ENCODE measurements around the gene GSK3B. TPM values are rescaled to one million over a fixed set of nuclear protein-coding genes. Genes with fewer than 3 reads are reported as not detected.

The GSK3B gene
- total and polyA plus RNA-seq, 2 donors from 2014 or later, result 6.4 to 52.1 TPM

DNA sequence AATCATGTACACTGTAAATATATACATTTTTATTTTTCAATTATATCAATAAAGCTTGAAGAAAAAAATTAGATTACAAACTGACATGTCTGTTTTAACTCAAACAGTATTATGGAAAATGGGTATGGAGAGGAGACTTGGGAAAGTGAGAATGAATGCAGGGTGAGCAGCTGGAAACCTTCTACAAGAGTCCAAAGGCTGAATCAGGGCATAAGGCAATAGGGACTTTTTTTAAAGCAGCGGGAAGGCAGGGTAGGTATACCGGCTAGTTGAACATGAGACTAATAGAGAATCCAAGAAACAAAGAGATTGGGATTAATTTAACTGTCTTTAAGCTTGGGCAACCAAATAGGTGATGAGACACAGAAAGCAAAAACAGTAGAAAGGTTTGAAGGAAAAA lies 167.1 kb downstream of the GSK3B start:
- TF ChIP-seq, protein P1, sequence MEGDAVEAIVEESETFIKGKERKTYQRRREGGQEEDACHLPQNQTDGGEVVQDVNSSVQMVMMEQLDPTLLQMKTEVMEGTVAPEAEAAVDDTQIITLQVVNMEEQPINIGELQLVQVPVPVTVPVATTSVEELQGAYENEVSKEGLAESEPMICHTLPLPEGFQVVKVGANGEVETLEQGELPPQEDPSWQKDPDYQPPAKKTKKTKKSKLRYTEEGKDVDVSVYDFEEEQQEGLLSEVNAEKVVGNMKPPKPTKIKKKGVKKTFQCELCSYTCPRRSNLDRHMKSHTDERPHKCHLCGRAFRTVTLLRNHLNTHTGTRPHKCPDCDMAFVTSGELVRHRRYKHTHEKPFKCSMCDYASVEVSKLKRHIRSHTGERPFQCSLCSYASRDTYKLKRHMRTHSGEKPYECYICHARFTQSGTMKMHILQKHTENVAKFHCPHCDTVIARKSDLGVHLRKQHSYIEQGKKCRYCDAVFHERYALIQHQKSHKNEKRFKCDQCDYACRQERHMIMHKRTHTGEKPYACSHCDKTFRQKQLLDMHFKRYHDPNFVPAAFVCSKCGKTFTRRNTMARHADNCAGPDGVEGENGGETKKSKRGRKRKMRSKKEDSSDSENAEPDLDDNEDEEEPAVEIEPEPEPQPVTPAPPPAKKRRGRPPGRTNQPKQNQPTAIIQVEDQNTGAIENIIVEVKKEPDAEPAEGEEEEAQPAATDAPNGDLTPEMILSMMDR (IDR thresholded peaks at IDR 0.05; ENCODE audit: borderline replicate concordance, extremely low read depth, insufficient read depth), result no peak
- Histone ChIP-seq H3K27ac (ENCODE audit: low read depth in 2 of 2, low read length in 2 of 2) (no peak overlapping the region), H3K36me3 (ENCODE audit: control insufficient read depth in 2 of 3, insufficient read depth in 3 of 3, low read length in 3 of 3) (no peaks in the 10 kb centered on the region), H3K9me3 (ENCODE audit: control insufficient read depth in 2 of 3, insufficient read depth in 1 of 3, low read length in 3 of 3) (no peaks in the 10 kb centered on the region), H3K4me1 (ENCODE audit: control insufficient read depth in 2 of 3, insufficient read depth in 2 of 3, low read depth in 1 of 3, low read length in 3 of 3) (no peaks in the 10 kb centered on the region), H3K27me3 (ENCODE audit: control insufficient read depth, insufficient read depth, low read length) (no peaks in the 10 kb centered on the region), H3K4me3 (ENCODE audit: low read length in 3 of 3) (no peak overlapping the region), H3K9ac (ENCODE audit: low read length in 3 of 3) (no peak overlapping the region)
- FAIRE-seq (no peak), DNase-seq (no peak)
- intact Hi-C loops (cut with DNase I), result no loop called here

DNA sequence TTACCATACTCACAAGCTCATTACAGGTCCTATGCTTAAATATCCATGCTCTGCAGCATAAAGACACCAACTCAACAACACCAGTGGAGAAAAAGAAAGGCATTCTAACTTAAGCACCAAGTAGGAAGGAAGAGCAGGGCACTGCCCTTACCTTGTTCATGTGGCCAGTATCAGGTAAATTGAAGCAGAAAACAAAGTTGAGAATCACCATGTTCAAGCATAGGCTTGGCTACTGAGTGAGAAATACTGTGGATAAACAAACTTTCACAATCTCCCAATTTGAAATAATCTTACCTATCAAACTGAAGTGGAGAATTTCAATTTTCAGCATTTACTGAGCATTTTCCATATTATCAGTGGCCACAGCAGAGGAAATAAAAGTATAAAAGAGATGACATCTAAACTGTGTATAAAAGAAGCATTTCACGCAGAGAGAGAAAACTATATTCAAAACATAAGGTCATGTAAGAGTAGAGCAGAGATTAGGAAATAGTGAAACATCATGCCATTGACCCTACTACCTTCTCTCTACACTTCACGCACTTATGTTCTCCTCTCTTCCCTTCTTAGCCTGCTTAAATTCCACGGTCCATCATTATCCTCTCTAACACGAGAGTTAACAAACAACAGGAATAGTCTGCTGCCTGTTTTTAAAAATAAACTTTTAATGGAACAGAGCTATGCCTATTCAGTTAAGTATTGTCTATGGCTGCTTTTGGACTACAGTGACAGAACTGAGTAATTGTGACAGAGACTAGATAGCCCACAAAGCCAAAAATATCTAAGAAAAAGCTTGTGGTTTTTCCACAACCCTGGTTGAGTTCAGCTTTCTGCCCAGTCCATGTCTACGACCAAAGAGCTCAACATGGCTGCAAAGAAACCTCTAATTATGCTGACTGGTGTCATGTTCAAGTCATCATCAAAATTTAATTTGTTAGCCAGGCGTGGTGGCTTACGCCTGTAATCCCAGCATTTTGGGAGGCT lies 169.8 kb downstream of the GSK3B start:
- Histone ChIP-seq H3K9ac (ENCODE audit: low read length in 3 of 3) (no peak overlapping the region), H3K9me3 (ENCODE audit: control insufficient read depth in 2 of 3, insufficient read depth in 1 of 3, low read length in 3 of 3) (no peaks in the 10 kb centered on the region), H3K27ac (ENCODE audit: low read depth in 2 of 2, low read length in 2 of 2) (no peak overlapping the region), H3K36me3 (ENCODE audit: control insufficient read depth in 2 of 3, insufficient read depth in 3 of 3, low read length in 3 of 3) (no peaks in the 10 kb centered on the region), H3K27me3 (ENCODE audit: control insufficient read depth, insufficient read depth, low read length) (no peaks in the 10 kb centered on the region), H3K4me1 (ENCODE audit: control insufficient read depth in 2 of 3, insufficient read depth in 2 of 3, low read depth in 1 of 3, low read length in 3 of 3) (no peaks in the 10 kb centered on the region), H3K4me3 (ENCODE audit: low read length in 3 of 3) (no peak overlapping the region)
- DNase-seq (no peak), FAIRE-seq (no peak)
- TF ChIP-seq, protein P1 (IDR thresholded peaks at IDR 0.05; ENCODE audit: borderline replicate concordance, extremely low read depth, insufficient read depth), result no peak
- intact Hi-C loops (cut with DNase I), result no loop called here

DNA sequence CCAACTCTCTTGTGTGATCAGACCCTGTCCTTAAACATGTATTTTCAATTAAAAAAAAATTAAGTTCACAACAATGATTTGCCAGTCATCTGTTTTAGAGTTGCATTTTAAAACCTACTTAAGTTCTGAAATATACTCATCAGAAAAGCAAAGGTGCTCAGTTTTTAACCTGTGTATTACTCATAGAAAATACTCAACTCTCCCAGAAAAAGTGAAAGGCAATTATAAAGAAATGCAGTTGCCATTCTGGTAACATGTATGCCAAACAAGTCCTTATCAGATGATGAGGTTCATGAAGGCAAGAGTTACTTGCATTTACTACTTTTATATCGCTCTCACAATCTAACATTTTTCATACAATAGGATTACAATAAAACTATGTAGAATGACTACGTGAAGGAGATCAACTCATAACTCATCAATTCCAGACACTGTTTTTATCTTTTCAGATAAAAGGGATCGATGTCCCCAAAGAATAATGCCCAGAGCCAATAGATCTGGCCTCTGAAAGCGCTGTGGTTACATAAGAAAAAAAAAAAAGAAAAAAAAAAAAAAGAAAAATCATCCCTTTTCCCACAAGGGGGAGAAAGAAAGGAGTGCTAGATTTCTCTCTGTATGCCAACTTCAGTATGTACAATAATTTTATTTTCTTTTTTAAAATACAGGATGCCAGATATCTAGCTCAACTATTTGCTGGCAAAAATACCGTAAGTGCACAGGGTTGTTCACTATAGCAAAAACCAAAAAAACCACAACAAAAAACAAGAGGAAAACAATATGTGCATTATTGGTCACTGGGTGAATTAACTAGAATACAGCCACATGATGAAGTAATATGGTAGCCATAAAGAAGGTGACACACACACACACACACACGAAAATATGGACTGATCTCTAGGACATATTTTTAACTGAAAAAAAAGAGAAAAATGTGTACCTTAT lies 175.0 kb downstream of the GSK3B start:
- Histone ChIP-seq H3K36me3 (ENCODE audit: control insufficient read depth in 2 of 3, insufficient read depth in 3 of 3, low read length in 3 of 3) (peaks cover 0 to 4% (median 3%) of the 10 kb centered on the region in 3 donors), H3K27me3 (ENCODE audit: control insufficient read depth, insufficient read depth, low read length) (no peaks in the 10 kb centered on the region), H3K4me3 (ENCODE audit: low read length in 3 of 3) (no peak overlapping the region), H3K9me3 (ENCODE audit: control insufficient read depth in 2 of 3, insufficient read depth in 1 of 3, low read length in 3 of 3) (no peaks in the 10 kb centered on the region), H3K4me1 (ENCODE audit: control insufficient read depth in 2 of 3, insufficient read depth in 2 of 3, low read depth in 1 of 3, low read length in 3 of 3) (no peaks in the 10 kb centered on the region), H3K9ac (ENCODE audit: low read length in 3 of 3) (no peak overlapping the region), H3K27ac (ENCODE audit: low read depth in 2 of 2, low read length in 2 of 2) (no peak overlapping the region)
- FAIRE-seq, result no peak
- no peak for DNase-seq
- TF ChIP-seq, protein P1 (IDR thresholded peaks at IDR 0.05; ENCODE audit: borderline replicate concordance, extremely low read depth, insufficient read depth), result no peak
- intact Hi-C loops (cut with DNase I), result no loop called here

Data from kidney (tissue), 14 donors.